Endometrial microvascular endothelial cells (primary cell): Measurements from ENCODE around the gene GPR6. TPM values are rescaled to one million over a fixed set of nuclear protein-coding genes. Genes with fewer than 3 reads are reported as not detected.

Experiments
- in situ Hi-C: cut with HindIII; loops from 2 replicates; pipeline ENCODE4 v1.10.0; 2017; ENCODE audit warnings: low sequenced_read_pairs, low pct_unique_long_range_greater_than_20kb; ENCODE audit errors: inconsistent ontology term
- total RNA-seq: library from RNA; depleted of rRNA; stranded (reverse); fragments of >200 nt; gene quantifications from one replicate; pipeline ENCODE4 v1.2.3, GENCODE V29; 2015; ENCODE audit errors: inconsistent ontology term

The GPR6 gene
- total RNA-seq, 1 donor from 2014 or later = not detected

DNA sequence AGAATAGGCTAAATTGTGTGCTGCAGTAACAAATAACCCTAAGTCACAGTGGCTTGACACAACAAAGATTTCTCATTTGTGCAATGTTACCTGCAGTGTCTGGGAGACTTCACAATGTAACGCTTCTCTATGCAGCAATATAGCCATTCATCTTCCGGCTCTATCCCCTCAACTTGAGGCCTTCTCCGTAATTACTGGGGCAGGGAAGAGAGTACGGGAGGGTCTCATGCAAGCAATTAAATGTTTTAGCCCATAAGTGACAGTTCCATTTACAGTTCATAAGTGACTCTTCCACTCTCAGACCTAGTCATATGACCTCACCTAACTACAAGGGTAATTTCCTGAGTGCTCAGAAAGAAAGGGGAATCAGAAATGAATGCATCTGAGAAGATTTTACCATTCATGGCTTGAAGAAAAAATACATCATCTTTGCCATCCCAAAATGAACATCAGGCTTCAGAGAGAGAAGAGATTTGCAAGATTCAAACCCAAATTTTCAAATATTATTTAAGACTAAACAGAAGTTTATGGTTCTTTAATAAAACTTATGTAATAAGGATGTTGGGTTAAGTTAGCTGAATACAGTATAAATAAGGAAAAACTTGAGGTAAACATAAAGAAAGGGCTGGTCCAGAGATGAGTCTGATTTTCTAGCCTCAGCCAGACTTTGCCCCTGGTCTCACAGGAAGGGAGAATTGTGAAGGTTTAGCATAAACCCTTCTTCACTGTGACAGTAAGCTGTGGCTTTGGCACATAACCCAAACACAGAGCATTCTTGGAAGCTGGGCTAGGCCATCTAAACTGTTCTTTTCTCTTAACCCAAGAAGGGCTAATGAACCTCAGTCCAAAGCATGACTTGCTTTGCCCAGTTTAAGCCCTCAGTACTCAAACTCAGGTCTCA lies 13.3 kb downstream of the GPR6 start:
- in situ Hi-C loops = no loop called here

DNA sequence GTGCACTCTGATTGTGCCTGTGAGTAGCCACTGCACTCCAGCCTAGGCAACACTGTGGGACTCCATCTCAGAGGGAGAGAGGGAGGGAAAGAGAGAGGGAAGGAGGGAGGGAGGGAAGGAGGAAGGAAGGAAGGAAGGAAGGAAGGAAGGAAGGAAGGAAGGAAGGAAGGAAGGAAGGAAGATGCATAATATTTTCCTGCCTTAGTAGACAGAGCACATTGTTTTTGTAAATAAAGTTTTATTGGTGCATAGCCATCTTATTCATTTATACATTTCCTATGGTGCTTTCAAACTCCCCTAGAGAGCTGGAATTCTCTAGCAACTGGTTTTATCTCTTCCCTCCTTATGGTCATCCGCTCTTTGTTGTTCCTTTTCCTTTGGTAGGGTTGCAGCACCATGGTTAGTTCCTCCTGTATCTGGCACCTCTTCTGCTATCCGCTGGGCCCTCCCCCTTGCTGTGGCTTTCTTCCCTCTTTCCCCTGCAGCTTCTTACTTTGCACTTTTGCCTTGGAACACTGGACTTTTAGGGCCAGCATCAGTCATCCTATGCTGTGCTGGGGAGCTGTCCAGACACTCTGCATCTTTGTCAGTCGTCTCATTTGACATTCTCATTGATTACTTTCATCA lies 20.2 kb downstream of the GPR6 start:
- in situ Hi-C loops = no loop called here

DNA sequence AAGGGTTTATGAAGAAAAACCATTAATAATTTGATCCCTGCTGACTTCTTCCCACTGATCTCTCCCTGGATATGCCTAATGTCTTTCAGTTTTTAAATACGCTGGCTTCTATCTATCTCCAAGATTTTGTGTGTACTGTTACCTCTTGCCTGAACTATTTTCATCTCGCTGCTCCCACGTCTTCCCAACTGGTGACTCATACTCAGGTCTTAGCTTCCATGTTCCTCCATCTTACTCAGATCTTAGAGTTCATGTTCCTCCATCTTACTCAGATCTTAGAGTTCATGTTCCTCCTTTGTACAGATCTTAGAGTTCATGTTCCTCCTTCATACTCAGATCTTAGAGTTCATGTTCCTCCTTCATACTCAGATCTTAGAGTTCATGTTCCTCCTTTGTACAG lies 21.6 kb downstream of the GPR6 start:
- in situ Hi-C loops = no loop called here

DNA sequence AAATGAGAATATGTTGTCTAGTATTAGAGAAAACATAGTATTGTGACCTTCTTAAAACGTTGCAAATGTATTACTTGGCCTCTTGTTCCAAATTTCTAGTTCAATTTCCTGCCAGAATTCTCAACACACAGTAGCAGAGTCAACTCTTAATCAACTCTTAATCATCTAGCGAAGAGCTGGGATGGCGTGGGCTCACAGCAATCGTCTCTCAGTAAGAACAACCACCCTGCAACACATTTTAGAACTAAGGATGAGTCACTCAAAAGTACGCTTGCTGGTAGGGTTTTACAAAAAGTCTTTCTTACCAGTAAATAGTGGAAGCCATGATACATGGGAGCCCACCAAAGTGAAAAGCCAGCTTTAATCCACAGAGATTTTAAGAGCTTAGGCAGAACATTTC lies 24.6 kb downstream of the GPR6 start:
- in situ Hi-C loops = no loop called here

DNA sequence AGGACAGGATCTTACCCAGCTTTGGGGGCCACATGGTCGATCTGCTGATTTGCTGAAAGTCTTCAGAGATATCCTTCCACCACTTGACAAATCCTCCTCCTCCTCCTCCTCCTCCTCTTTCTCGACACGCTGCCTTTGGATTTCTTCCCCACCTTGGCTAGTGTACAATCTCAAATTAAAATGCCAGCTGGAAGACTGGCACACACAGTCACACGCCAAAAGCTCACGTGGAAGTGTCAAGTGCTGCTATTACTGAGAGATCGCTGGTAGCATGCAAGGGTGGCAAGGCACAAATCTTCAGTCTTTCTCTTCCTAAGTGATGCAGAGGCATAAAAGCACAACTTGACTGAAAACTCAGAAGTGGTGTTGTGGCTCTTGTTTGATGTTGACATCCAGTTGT lies 35.3 kb downstream of the GPR6 start:
- in situ Hi-C loops = no loop called here

DNA sequence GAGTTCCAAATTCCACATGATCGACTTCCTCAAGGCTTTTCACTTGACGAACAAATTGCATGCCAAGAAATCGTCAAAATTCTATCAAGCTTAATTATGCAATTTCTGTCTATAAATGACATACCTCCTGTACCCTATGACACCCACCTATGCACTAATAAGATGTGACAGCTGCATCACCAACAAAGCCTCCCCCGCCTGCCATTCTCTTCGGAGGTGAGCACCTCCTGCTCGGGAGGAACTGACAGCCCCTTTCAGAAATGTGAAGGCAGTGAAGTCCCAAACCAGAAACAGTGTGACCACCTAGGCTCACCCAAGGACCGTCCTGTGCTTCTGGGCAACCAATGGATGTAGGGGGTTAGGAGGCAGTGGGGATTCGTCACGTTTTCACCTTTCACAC lies 37.1 kb downstream of the GPR6 start:
- in situ Hi-C loops = no loop called here

DNA sequence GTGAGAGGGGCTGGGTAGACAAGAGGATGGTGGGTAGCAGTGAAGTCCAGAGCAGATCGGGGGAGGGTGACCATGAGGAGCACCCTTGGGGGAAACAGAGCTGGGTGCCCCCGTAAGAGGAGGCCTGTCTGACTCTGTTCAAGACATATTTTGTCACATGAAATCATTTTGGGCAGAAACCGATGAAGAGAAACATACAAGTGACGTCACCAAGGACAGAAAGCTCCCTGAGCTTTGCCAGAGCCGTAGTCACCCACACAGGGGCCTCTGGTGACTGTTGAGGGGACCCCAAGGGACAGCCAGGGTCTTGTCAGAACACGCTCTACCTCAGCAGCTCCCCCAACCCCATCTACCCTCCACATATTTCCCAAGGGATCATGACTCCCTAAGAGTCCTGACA lies 39.2 kb downstream of the GPR6 start:
- in situ Hi-C loops = no loop called here

DNA sequence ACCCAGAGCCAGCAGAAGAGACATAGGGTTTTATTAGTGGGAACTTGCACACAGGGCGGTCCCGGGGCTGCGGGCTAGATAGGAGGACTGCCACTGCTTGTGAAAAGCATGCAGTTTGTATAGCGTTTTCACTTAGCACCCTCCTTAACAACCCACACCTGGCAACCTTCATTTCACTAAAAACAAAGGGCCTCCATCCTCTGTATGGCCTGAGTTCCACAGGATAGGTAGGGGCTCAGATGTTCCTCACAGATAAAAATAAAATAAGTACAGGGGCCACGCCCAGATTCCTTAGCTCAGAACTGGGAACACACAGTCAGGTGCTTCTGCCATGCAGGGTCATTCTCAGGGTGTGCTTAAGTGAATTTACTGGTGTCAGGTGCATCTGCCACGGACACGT lies 39.8 kb downstream of the GPR6 start:
- in situ Hi-C loops = no loop called here

DNA sequence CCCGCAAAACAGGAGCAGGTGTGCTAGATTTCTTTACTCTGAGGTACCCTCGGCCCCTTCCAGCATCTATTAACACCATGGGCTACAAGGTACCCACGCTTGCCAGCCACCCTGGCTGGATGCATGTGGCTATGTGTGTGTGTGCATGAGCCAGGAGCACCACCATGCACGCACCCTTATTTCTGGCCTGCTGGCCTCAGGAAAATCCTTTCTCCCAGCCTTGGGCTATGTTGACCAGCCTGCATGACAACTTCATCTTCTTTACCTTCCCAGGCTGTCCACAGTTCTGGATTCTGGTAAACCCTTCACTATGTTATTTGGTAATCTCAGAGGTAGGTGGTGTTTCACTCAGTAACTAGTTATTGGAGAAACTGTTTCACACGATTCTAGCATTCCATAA lies 40.4 kb downstream of the GPR6 start:
- in situ Hi-C loops = no loop called here

DNA sequence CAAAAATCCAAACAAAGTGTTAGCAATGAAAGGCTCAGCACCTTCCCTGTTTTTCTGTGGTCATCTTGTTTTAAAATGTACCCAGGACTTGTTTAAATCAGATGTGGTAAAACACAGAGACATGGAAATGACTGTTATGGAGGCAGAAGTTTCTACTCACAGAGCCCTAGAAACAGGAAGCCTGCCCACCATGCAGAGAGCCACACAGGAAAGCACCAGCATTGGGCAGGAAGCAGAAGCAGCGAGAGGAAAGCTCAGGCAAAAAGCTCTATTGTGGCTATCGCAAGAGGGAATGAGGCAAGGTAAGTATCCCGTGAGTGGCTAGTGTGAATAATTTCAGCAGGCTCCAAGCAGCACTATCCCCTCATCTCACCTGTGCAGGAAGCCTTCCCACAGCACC lies 42.8 kb downstream of the GPR6 start:
- in situ Hi-C loops = no loop called here

DNA sequence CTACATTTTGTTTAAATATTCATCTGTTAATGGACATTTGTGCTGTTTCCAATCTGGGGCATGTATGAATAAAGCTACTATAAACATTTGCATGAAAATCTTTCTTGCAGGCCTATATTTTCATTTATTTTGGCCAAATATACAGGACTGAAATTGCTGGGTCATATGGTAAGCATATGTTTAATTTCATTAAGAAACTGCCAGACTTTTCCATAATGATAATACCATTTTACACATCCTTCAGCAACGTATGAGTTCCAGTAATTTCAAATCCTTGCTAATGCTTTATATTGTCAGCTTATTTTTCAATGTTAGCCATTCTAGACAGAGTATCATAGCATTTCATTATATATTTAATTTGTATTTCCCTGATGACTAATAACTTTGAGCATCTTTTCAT lies 51.0 kb downstream of the GPR6 start:
- in situ Hi-C loops = loop anchor here (25.0 kb wide), 1 partner anchor 317 kb away; no protein-coding TSS in a partner anchor

Other genes with a start within 250 kb of the GPR6 start
- 8.0 TPM for gene WASF1, start 201.4 kb downstream of the GPR6 start, total RNA-seq
- 16.5 TPM for gene CDC40, start 202.1 kb downstream of the GPR6 start, total RNA-seq